HG02610 (cell line): ENCODE results near the gene ITPR3.

Source experiments
- ATAC-seq: cut with Tn5 transposase; IDR thresholded peaks from one replicate; pipeline ENCODE4 v1.9.1; 2021; ENCODE audit warnings: mild to moderate bottlenecking, moderate library complexity; ENCODE audit not compliant: unreplicated experiment

ITPR3 gene

DNA sequence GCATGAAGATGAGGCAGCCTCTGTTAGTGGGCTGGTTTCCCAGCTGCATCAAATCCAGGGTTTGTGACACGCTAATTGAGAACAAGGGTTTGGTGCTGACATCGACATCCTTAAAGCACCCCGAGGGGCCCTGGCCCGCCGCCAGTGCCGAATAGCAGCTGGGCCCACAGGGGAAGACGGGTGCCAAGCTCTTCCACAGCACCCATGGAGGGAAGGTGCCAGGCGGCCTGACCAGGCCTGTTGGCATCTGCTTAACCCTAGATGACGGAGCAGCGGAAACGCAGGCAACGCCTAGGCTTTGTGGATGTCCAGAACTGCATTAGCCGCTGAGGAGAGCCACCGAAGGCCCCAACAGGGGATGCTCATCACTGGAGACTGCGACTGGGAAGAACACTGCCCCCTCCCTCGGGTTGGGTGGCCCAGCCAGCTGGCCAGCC is 74.3 kb downstream of the ITPR3 start:
- no peak for ATAC-seq

DNA sequence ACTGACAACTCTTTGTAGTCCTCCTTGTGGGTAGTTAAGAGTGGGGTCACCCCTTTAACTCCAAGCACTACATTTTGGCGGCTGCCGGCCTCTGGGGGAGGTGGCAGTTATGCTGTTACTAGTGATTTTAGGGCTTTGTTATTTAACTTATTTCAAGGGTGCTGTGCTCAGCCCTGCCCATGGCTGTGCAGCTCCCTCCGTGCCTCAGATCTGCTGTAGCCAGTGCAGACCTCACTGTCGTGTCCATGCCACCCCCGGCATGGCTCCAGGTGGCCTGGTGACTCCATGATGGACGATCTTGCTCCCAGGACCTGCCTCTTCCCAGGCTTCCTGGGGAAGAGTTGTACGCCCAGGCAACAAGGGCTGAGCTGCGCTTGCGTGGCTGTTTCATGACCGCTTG is 75.0 kb downstream of the ITPR3 start:
- no peak for ATAC-seq

DNA sequence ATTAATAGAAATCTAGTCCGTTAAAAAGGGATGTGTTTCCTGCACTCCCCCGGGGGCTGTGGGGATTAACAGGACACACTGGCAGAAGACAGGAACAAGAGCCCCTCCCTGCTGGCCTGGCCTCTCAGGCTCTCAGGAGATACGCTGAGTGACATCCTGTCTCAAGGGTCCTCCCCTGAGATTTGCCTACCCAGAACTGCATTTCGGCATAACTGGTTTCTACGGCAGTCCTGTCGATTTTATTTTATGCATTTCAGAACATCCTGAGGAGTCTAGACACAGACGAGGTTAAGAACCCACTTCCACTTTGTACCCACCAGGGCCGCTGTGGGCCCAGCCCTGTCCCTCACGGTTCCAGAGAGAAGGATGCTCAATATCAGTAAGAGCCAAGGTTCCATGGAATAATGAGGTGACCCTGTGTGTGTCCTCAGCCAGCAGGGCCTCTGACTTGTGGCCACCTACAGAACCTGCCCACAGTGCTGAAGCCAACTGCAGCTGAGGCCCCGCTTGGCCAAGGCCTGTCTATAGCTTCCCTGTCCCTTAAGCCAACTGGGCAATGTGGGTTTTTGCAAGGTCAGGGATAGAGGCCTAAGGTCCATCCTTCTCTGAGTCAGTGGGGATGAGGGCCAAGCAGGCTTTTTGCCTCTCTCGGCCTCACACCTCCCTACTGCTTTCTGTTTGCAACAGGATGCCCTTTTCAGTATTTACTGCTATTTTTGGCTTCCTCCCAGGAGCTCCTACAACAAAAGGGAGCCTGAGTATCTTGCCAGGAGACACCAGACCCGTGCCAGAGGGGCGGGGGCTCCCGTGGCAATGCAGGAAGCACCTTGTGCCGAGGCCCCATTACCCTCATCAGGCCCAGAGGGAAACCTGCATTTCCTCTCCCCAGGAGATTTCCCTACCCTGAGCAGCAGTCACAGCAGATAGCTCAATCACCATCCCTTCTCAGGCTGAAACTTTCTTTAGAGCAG is 75.7 kb downstream of the ITPR3 start:
- ATAC-seq: no peak

DNA sequence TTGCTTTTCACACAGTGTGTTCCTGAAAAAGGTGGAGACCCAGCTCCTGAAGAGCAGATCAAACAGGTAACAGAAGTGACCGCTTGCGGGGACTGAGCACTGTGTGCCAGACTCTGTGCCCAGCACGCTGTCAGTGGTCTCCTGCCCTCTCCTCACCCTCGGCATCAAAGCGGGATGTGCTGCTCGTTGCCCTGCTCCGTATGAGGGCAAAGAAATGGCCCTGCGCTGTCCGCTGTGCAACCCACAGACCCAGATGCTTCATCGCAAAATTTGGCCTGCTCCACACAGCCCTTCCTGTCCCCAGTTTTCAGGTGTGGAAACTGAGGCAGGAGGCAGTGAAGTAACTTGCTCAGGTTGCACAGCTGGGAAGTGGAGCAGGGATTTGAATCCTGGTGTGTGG is 76.7 kb downstream of the ITPR3 start:
- ATAC-seq: no peak

DNA sequence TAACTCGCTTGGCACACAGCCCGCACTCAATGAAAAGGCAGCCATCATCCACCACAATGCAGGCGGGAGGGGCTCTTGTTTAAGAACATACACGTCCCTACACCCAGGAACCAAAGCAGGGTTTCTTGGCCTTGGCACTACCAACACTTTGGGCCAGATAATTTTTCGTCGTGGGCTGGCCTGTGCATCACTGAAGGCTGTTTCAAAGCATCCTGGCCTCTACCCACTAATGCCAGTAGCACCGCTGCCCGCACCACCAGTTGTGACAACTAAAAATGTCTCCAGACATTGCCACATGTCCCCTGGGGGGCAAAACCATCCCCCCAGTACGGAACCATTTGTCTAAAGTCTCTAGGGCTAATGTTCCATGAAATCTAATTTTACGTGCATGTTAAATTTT is 77.4 kb downstream of the ITPR3 start:
- ATAC-seq: no peak

DNA sequence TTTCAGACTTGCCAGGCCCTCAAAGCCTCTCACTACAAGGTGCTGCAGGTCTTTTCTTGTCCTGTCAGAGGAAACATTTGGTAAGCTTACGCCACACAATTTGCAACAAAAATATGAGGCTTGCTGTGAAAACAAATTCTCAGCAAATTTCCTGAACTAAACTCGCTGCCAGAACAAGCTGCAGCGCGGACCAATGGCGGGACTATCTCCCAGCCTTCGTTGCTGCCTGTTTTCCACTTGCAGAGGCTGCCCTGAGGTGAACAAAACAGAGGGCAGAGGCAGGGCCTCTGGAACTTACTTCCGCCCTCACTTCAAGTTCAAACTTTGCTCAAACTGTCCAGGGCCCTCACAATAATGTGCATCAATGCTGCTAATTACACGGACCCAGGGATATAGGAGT is 78.0 kb downstream of the ITPR3 start:
- no peak for ATAC-seq

DNA sequence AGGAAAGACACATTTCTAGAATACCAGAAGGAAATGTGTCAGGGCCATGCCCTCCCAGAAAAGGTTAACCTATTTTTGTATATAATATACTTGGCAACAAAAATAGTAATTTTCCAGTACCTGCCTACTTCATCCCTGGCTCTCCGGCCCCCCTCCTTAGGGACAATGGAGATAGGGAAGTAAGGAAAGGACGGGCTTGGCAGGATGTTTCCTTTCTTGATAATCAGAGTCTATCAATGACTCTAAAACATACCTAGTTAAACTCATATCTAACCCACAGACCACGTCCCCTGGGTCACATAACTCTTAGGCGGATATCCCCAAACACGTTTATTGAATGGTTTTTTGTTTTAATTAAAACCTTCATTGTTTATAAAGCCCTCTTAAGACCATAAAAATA is 78.6 kb downstream of the ITPR3 start:
- no peak for ATAC-seq

DNA sequence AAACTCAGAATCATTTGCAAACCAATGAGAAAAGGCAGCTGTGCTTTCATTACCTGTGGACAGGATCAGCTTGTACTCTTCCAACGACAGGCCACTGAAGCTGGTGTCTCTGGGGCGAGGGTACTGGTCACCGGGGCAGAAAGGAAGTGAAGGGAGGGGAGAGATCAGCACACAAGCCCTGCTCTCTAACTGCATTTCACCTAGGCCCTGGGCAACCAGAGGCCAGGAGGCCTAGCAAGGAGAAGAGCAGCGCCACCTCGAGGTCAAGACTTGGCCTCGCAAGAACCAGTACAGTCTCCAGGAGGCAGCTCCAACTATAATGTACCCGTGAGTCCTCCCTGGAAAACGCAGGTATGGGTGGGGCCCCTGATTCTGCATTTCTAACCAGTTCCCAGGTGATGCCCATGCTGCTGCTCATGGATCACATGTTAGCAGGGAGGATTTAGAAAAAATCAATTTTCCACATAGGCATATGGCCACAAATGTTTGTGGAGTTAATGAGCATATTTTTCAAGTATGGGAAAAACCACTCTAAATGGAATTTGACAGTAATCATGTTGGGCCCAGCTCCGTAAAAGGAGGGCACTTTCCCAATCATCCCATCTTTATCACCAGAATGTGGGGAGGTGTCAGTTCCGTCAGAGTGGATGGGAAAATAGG is 79.4 kb downstream of the ITPR3 start:
- ATAC-seq: peak; percentile 59

DNA sequence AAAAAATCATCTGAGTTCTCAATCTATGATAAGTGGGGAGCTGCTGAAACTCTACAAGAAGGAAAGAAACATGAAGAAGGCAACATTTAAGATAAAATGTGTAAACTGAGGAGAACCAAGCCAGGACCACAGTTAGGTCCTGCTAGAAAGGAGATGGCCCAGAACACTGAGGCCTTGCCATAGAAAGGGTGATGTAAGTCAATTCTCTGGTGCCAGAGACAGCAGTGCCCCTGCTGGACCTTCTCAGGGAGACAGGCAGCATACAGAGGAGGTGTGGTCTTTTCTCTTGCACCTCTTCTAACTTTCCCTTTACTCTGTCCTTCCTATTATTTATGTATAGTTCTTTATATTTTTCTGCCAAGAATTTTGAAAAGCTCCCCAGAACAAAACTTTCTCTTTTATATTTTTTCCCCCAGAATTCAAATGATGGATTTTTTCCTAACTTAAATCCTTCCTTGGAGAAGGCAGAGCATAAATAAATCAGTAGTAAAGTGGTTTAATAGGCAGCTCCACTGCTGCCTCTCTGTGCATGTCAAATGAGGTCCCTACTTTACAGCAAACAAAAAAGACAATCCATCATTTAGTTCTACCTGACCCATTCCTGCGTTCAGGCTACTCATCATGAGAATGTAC is 81.3 kb downstream of the ITPR3 start:
- ATAC-seq: no peak

DNA sequence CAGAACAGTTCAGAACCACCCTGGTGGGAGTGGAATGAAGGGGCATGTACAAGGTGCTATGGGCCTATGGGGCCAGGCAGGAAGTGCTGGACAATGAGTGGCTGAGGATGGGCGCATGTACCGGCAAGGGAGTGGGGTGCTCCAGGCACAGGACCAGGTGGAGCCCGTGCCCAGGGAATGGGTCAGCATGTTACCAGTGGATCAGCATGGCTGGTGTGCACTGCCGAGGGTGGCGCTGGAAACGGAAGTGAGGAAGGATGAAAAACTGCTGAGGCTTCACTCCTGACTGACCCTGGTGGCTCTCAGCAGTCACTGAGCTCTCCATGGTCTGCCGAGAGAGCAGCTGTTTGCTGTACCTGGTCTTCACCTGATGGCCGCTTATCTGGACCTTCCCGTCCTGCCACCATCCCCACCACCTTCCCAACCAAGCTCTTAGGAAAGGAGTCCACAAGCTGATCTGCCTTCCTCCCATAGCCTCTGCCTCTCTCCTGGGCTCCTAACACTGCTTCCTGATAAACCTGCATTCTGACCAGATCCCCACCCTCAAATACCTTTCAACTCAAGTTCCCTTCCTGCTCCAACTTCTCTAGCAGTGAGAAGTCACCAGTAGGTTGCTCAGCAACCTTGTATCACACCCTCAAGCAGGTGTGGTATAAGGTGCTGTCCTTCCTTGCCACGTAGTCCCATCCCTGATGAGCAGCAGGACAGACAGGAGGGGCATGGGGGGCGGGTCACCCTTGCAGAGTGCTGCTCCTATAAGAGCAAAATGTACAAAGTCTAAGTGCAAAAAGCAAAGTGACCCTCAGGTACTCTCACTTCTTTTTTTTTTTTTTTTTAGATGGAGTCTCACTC is 83.3 kb downstream of the ITPR3 start:
- no peak for ATAC-seq

DNA sequence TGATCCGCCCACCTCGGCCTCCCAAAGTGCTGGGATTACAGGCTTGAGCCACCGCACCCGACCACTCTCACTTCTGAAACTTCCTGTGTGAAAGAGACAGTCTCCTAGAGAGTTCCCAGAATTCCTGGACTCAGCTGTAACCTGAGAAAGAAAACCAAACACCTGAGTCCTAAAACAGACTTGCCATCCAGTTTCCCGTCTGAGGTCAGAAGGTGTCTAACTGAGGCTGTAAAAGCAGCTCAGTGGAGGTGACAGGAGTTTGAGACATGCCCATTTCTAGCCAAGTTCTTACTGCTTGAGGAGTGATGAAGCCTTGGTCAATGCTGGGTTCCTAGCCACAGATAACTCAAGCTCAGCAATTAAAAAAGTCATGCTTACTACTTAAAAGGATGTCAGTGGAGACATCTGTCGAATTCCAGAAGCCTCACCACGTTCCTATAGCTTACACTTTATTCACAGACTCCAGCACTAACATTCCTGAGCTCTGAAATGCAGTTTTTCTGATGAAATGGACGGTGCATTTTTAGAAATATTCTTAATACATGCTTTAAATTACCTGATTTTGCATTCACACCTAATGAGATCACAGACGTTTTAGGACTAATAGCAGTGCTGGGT is 84.3 kb downstream of the ITPR3 start:
- ATAC-seq: no peak

DNA sequence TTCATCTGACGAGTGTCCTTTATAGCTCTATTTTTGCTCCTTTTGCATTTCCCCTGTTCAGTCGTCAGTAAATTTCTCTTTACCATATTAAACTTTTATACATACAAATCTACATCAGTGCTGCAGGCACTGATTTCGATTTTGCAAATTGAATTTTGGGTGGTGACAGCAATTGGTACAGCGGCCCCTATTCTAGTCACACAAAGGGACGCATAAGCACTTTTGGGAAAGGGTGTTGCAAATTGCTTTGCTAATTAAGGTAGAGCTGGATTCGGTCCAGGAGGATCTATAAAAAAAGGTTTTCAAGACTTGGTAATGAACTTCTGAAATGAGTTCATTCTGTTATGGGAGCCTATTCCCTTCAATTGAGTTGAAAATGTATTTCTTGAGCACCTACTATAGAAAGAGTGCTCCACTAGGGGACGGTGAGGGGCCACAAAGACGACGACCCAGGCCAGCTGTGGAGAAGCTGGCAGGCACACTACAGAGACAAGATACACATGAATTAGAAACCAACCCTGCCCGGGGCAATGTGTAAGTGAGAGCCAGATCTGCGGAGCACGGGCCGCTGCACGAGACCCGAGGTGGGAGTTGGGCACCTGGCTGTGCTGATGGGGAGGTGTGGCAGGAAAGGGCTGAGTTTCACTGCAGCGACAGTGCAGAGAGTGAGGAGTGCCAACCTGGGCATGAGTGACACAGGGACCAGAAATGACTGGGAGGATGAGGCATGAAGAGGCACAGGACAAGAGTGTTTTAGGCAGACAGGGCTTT is 85.0 kb downstream of the ITPR3 start:
- ATAC-seq: no peak

DNA sequence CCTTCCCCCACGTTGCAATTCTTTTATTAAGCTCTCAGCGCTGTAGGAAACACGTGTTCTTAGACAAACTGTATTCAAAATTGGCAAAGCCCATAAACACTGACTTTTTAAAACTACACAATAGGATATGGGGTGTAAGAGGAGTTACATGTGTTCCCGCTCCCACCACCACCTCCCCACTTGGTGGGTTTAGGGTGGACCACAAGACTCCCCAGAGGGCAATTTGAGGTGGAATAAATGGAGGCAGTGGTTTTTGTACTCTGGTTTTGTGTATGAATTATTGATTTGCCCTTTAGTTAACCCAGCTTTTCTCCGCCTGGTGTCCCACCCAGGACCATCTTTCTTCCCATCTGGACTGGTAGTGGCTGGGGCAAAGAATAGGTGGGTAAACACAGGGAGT is 86.6 kb downstream of the ITPR3 start:
- ATAC-seq: no peak

DNA sequence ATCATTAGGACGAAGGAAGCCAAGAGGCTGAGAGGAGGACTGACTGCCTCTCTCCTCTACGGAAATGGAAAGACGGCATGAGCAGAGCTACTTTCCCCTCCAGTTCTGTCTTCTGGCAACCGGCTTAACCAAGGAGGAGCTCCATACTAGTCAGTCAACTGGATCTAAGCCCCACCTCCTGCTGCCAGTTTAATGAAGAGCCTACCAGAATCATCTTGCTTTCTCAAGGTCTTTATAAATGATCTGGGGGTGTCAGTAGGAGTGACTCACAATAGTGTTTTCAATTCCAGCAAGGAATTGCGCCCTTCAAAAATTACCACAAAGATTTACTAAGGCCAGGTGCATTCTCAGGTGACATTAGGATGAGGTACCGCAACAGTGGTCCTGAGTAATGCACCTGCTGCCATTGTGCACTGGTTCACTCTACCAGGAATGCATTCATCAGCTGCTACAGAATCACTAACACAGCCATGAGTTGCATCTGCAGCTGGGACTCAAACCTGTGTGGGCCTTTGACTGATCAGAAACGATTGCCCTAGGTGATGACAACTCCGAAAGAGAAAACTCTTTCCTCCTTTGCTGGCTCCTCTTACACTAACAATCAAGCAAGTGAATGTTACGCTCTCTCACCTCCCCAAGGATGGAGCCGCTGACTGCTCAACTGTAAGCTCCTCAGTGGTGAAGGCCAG is 87.5 kb downstream of the ITPR3 start:
- no peak for ATAC-seq

DNA sequence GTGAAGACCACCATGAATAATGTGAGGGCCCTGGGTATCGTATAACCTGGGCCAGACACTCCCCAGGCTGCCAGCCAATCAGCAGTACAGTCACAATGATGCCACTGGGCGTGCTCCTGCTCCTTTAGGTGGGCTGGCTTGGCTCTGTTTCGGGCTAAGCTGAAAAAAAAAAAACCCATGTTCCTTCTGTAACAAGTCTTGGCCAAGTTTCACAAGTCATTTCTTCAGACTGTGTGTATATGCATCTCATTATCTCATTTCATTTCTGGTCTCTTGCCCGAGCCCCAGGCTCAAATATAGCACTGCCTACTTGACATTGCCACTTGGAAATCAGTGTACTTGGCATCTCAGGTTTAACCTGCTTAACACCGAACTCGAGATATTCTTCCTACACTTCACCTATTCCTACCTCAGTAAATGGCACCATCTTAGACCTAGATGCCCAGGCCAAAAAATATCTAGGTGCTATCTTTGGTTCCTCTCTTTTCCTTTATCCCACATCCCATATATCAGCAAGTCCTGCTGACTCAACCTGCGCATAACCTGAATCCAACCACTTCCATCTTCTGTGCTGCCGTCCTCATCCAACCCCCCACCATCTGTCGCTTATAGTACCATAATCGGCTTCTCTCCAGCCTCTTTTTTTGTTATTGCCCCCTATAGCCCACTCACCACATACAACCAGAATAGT is 88.6 kb downstream of the ITPR3 start:
- no peak for ATAC-seq

DNA sequence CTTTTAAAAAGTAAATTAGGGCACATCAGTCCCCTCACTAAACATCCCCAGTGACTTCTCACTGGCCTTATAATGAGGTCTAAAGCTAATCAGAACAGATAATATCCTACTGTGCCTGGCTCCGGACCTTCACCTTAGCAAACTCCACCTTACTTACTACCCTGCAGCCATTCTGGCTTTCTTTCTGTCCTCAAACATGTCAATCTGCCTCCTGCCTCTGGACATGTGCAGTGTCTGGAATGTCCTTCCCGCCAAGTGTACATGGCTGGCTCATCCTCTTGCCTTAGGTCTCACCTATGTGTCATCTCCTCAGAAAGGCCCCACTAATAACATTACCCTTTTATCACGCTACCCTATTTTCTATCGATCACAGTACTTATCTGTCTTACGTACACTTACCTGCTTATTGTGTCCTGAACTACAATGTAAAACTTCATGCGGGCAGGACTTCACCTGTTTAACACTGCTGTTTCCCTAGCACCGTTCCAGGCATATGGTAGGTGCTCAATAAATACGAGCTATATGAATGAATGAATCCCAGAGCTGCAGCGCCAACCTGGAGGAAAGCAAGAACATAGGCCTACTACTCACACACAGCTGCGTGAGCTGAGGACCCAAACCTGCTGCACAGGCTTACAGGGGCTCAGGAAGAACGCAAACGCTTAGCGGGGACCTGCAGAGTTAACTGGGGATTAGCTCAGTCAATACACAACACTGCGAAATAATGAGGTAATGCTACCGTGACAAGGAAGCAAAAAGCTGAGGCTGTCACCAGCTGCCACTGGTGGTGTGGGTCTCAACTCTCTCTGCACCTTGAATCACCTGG is 89.4 kb downstream of the ITPR3 start:
- no peak for ATAC-seq
